IPS DF 6.9 (cell line): ENCODE results near the gene ANKS6.

Source experiments
- DNase-seq: peaks from one replicate; pipeline ENCODE4 v3.0.0-alpha.2; 2013; ENCODE audit warnings: low read depth, low spot score
- H3K27ac ChIP-seq: one replicate; pipeline ENCODE4 v1.5.1; 2013; ENCODE audit warnings: low read length, control low read depth
- H3K27me3 ChIP-seq: 2 replicates; pipeline ENCODE4 v1.6.1; 2013; ENCODE audit warnings: mild to moderate bottlenecking, low read length; ENCODE audit not compliant: control insufficient read depth, insufficient read depth
- H3K36me3 ChIP-seq: 2 replicates; pipeline ENCODE4 v1.6.1; 2013; ENCODE audit warnings: low read length; ENCODE audit not compliant: control insufficient read depth, insufficient read depth
- H3K4me1 ChIP-seq: 2 replicates; pipeline ENCODE4 v1.6.1; 2013; ENCODE audit warnings: low read length; ENCODE audit not compliant: control insufficient read depth, insufficient read depth
- H3K4me3 ChIP-seq: 2 replicates; pipeline ENCODE4 v1.5.1; 2013; ENCODE audit warnings: mild to moderate bottlenecking, low read length
- H3K9me3 ChIP-seq: 2 replicates; pipeline ENCODE4 v1.6.1; 2013; ENCODE audit warnings: low read length, inconsistent platforms; ENCODE audit not compliant: control insufficient read depth, insufficient read depth
- WGBS: extraction: QIAGEN DNeasy Blood & Tissue Kit; methylation state at CpG from one replicate; pipeline ENCODE4 v1.1.7; 2013; ENCODE audit warnings: mixed read lengths, missing lambda C conversion rate; ENCODE audit not compliant: insufficient read length, insufficient coverage; 5-methylcytosine and 5-hydroxymethylcytosine counted together

Gene ANKS6

GRCh38 chr9:98738741-98739140, 57.6 kb downstream of the ANKS6 start:
- Histone ChIP-seq H3K36me3 (peaks cover 15% of the 10 kb centered on the region; the same call in 1 of the 2 replicates), H3K27ac (no peak overlapping the region), H3K4me1 (no peaks in the 10 kb centered on the region), H3K27me3 (no peaks in the 10 kb centered on the region), H3K9me3 (no peaks in the 10 kb centered on the region), H3K4me3 (no peak overlapping the region)
- WGBS = no CpG with 5 or more reads among the region's 3 CpGs
- no peak for DNase-seq

DNA sequence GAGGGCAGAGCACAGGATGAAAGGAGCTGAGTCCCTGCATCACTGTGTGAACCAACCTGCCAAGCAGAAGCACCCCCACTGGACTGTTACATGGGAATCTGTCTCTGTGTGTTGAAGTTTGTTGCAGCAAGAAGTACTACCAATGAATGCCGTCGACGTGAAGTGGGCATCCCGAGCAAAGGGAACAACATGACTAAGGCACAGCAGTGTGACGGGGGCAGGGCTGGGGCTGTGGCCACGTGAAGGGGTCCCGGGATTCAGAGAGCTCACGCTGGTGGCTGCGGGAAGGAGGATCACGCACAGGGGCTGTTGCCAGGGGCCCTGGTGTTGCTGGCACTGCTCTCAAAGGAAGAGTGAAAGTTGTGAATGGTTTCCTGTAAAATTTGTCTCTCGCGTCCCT, 60.1 kb downstream of the ANKS6 start:
- Histone ChIP-seq H3K36me3 (peaks cover 15% of the 10 kb centered on the region; the same call in 1 of the 2 replicates), H3K4me3 (no peak overlapping the region), H3K4me1 (peaks cover 2% of the 10 kb centered on the region; the same call in 1 of the 2 replicates), H3K27me3 (no peaks in the 10 kb centered on the region), H3K9me3 (no peaks in the 10 kb centered on the region), H3K27ac (no peak overlapping the region)
- no CpG with 5 or more reads among the region's 12 CpGs for WGBS
- DNase-seq = no peak

DNA sequence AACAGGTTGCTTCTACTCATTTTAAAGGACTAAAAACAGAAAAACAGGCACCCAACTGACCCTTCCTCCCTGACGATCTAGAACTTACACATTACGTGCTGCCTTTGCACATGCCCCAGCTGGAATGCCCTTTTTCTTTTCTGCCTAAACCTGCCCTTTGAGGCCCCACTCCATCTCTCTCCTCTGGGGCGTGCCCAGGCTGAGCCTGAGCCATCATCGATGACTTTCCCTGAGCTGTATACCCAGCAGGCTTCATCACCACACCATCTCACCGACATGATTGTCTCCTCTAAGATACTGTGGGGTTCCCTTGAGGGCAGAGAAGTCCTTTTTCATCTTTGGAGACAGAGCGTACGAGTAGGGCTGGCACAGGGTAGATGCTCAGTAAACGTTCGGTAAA, 63.6 kb downstream of the ANKS6 start:
- no CpG with 5 or more reads among the region's 9 CpGs for WGBS
- H3K27me3 ChIP-seq = no peaks in the 10 kb centered on the region

DNA sequence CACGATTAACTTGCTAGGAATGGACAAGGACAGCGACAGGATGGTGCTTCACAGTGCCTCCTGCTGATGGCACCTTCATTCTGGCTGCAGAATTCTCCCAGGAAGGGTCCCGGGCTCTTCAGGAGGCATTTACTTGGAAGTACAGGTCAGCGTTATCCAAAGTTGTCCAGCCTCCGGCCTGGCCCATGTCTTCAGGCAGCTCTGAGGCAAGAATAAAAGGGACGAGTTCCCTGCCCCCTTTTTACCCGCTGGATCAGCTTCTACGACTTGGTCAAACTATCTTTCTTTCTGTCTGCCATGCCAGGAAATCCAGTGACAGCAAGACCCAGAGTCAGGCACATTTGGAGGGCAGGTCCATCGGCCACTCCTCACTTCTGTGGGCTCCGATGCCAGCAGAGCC, 64.3 kb downstream of the ANKS6 start:
- Histone ChIP-seq H3K27ac (no peak overlapping the region), H3K36me3 (peaks cover 15% of the 10 kb centered on the region; the same call in 1 of the 2 replicates), H3K27me3 (no peaks in the 10 kb centered on the region), H3K9me3 (no peaks in the 10 kb centered on the region), H3K4me3 (no peak overlapping the region), H3K4me1 (peaks cover 3% of the 10 kb centered on the region; the same call in 1 of the 2 replicates)
- DNase-seq = no peak
- WGBS = no CpG with 5 or more reads among the region's 10 CpGs

More for the DNA sequence above, 63.6 kb downstream of the ANKS6 start:
- Histone ChIP-seq H3K4me3 (no peak overlapping the region), H3K9me3 (no peaks in the 10 kb centered on the region), H3K27ac (no peak overlapping the region), H3K4me1 (peaks cover 3% of the 10 kb centered on the region; the same call in 1 of the 2 replicates), H3K36me3 (peaks cover 15% of the 10 kb centered on the region; the same call in 1 of the 2 replicates)
- no peak for DNase-seq

GRCh38 chr9:98730871-98731270, 65.5 kb downstream of the ANKS6 start:
- no CpG with 5 or more reads among the region's 5 CpGs for WGBS

DNA sequence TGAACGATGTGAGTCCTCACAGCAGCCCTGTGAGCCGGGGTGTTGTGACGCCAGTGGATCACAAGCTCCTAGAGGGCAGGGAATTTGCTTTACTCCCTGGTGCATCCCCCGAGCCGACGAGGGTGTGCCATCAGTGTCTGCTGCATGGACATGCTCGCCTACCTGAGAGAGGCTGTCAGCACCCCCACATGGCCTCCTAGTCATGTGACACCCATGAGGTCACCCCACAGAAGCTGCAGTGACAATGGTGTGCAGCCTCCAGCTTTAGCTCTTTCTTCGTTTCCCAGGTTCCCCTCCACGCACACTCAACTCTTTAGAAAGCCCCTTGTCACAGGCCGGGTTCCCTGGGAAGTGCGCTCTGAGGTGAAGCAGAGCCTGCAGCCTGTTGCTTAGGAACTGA, 67.9 kb downstream of the ANKS6 start:
- WGBS = no CpG with 5 or more reads among the region's 11 CpGs
- H3K27ac ChIP-seq = no peak overlapping the region
- no peaks in the 10 kb centered on the region for H3K36me3 ChIP-seq
- no peak overlapping the region for H3K4me3 ChIP-seq
- peaks cover 3% of the 10 kb centered on the region; the same call in 1 of the 2 replicates for H3K4me1 ChIP-seq
- H3K9me3 ChIP-seq = no peaks in the 10 kb centered on the region
- H3K27me3 ChIP-seq = no peaks in the 10 kb centered on the region
- no peak for DNase-seq

More at GRCh38 chr9:98730871-98731270, 65.5 kb downstream of the ANKS6 start:
- no peak overlapping the region for H3K4me3 ChIP-seq
- H3K36me3 ChIP-seq = peaks cover 10% of the 10 kb centered on the region; the same call in 1 of the 2 replicates
- H3K4me1 ChIP-seq = peaks cover 3% of the 10 kb centered on the region; the same call in 1 of the 2 replicates
- no peak overlapping the region for H3K27ac ChIP-seq
- H3K27me3 ChIP-seq = no peaks in the 10 kb centered on the region
- H3K9me3 ChIP-seq = no peaks in the 10 kb centered on the region
- no peak for DNase-seq

DNA sequence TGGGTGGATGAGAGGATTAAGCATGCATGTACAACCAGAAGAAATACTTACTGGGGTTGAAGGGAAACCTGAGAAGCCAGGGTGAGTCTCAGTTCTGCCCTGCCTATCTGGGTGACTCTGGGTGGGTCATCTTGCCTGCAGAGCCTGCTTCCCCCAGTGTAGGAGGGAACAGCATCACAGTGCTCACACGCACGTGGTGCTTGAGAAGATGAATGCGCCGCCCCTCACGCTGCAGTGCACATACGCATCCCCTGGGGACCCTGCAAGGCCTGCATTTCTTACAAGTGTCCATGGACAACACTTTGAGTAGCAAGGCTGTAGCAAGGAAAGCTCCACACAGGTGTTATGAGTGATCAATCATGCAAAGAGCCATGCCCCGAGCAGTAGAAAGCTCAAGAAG, 68.9 kb downstream of the ANKS6 start:
- Histone ChIP-seq H3K9me3 (no peaks in the 10 kb centered on the region), H3K27me3 (no peaks in the 10 kb centered on the region), H3K4me1 (peaks cover 3% of the 10 kb centered on the region; the same call in 1 of the 2 replicates), H3K4me3 (no peak overlapping the region), H3K27ac (no peak overlapping the region), H3K36me3 (no peaks in the 10 kb centered on the region)
- DNase-seq = no peak
- WGBS = no CpG with 5 or more reads among the region's 7 CpGs

GRCh38 chr9:98726735-98727134, 69.6 kb downstream of the ANKS6 start:
- Histone ChIP-seq H3K27me3 (no peaks in the 10 kb centered on the region), H3K36me3 (no peaks in the 10 kb centered on the region), H3K27ac (no peak overlapping the region), H3K9me3 (no peaks in the 10 kb centered on the region), H3K4me3 (no peak overlapping the region), H3K4me1 (peaks cover 3% of the 10 kb centered on the region; the same call in 1 of the 2 replicates)
- DNase-seq = no peak
- WGBS = no CpG with 5 or more reads among the region's 5 CpGs

DNA sequence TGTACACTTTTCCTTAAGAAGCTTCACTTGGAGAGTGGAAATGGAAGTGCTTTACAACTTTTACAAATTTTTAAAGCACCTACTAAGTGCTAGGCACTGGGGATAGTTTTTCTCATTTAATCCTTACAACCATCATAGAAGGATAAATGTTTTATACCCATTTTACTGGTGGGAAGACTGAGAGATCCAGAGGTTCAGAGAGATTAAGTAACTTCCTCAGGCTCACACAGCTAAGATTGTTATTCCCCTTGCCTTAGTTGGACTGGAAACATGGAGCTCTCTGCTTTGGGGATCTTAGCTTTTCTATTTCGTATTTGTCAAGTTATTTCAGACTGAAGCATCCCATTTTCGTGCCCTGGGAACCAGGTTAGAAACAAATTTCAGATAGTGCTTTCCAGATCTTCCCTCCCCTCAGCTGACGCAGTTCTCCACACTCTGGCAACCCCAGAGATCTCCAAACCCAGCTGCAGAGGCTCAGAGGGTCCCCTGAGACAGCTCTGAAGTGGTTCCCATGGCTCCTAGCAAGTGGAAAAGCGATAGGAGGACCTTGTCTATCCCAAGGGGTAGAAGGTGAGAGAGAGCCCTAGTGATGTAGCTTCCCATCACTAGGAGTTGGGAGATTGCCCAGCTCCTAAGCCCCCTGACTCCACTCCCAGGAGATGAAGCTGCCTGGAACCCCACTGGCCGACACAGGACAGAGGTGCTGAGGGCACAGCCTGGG, 71.4 kb downstream of the ANKS6 start:
- H3K9me3 ChIP-seq = no peaks in the 10 kb centered on the region
- WGBS = no CpG with 5 or more reads among the region's 5 CpGs
- no peak for DNase-seq
- no peaks in the 10 kb centered on the region for H3K36me3 ChIP-seq
- H3K4me3 ChIP-seq = no peak overlapping the region
- H3K4me1 ChIP-seq = no peaks in the 10 kb centered on the region
- no peaks in the 10 kb centered on the region for H3K27me3 ChIP-seq
- no peak overlapping the region for H3K27ac ChIP-seq

- WGBS = no CpG with 5 or more reads among the region's 2 CpGs
- no peaks in the 10 kb centered on the region for H3K9me3 ChIP-seq
- no peaks in the 10 kb centered on the region for H3K4me1 ChIP-seq
Observed at GRCh38 chr9:98721643-98722042, 74.7 kb downstream of the ANKS6 start.

GRCh38 chr9:98720402-98720801, 76.0 kb downstream of the ANKS6 start:
- DNase-seq = no peak
- Histone ChIP-seq H3K27me3 (no peaks in the 10 kb centered on the region), H3K4me1 (no peaks in the 10 kb centered on the region), H3K4me3 (no peak overlapping the region), H3K36me3 (no peaks in the 10 kb centered on the region), H3K9me3 (no peaks in the 10 kb centered on the region), H3K27ac (no peak overlapping the region)
- WGBS = no CpG with 5 or more reads among the region's 4 CpGs

More at GRCh38 chr9:98721643-98722042, 74.7 kb downstream of the ANKS6 start:
- DNase-seq = no peak
- Histone ChIP-seq H3K4me3 (no peak overlapping the region), H3K27me3 (no peaks in the 10 kb centered on the region), H3K36me3 (no peaks in the 10 kb centered on the region), H3K27ac (no peak overlapping the region)
